ENCODE data around the gene CD52.

Gene CD52

GRCh38 chr1:26336477-26337205, 18.9 kb downstream of the CD52 start (continued):
- TF ChIP-seq ZNF518A (tag by site-specific recombination; conservative IDR thresholded peaks at IDR 0.05; ENCODE audit: low read depth) (no peak), ZNF169 (tag by site-specific recombination; IDR thresholded peaks at IDR 0.05) (no peak), ZNF324 (tag by site-specific recombination; IDR thresholded peaks at IDR 0.05) (no peak), ZNF274 (IDR thresholded peaks at IDR 0.05; ENCODE audit: low read length) (no peak), ZNF274 (tag by site-specific recombination; IDR thresholded peaks at IDR 0.05; ENCODE audit: borderline replicate concordance) (no peak), ZNF354C (tag by site-specific recombination; IDR thresholded peaks at IDR 0.05; ENCODE audit: borderline replicate concordance, low read depth) (no peak), ZNF600 (tag by site-specific recombination; IDR thresholded peaks at IDR 0.05) (peak; percentile 90), PRDM10 (tag by site-specific recombination; IDR thresholded peaks at IDR 0.05) (no peak), PATZ1 (tag by site-specific recombination; IDR thresholded peaks at IDR 0.05) (peak; percentile 80), ZBTB17 (tag by site-specific recombination; IDR thresholded peaks at IDR 0.05) (no peak), SCRT1 (tag by site-specific recombination; IDR thresholded peaks at IDR 0.05; ENCODE audit: borderline replicate concordance) (peak; percentile 81), PRDM1 (tag by site-specific recombination; IDR thresholded peaks at IDR 0.05) (no peak), ZNF121 (tag by site-specific recombination; IDR thresholded peaks at IDR 0.05) (no peak), ZNF768 (tag by site-specific recombination; IDR thresholded peaks at IDR 0.05) (no peak), ZNF311 (tag by site-specific recombination; IDR thresholded peaks at IDR 0.05; ENCODE audit: borderline replicate concordance) (no peak), ZNF138 (tag by site-specific recombination; IDR thresholded peaks at IDR 0.05; ENCODE audit: borderline replicate concordance) (no peak), AEBP2 (tag by site-specific recombination; IDR thresholded peaks at IDR 0.05; ENCODE audit: borderline replicate concordance) (no peak), SETDB1 (IDR thresholded peaks at IDR 0.05; ENCODE audit: insufficient read length, low read length) (peak; percentile 21), ZBTB20 (tag by site-specific recombination; IDR thresholded peaks at IDR 0.05) (peak; percentile 51), BCL6B (tag by site-specific recombination; IDR thresholded peaks at IDR 0.05) (no peak), ZNF610 (tag by site-specific recombination; IDR thresholded peaks at IDR 0.05; ENCODE audit: borderline replicate concordance) (no peak), ZFHX2 (tag by site-specific recombination; conservative IDR thresholded peaks at IDR 0.05) (peak; percentile 71), EGR2 (tag by site-specific recombination; IDR thresholded peaks at IDR 0.05; ENCODE audit: low read depth) (peak; percentile 44), ZNF133 (tag by site-specific recombination; IDR thresholded peaks at IDR 0.05) (no peak), ZNF16 (tag by site-specific recombination; IDR thresholded peaks at IDR 0.05; ENCODE audit: low read depth) (no peak), SP2 (tag by site-specific recombination; IDR thresholded peaks at IDR 0.05) (peak; percentile 77), GLIS2 (tag by site-specific recombination; IDR thresholded peaks at IDR 0.05) (peak; percentile 99)

Measured in HEK293 (cell line).